Stimulated activated naive CD4-positive, alpha-beta T cell (primary cell): Measurements from ENCODE around the gene MIPOL1.
"Not testable (repeated sequence)": the region's sequence is repeated elsewhere in the genome, so short reads cannot be mapped to it uniquely, and the experiment has no call there.

Experiments used
- DNase-seq, 6 experiments: peaks; one replicate each; lab custom pipeline; 2025; lab: John Stamatoyannopoulos, UW

MIPOL1 gene

DNA sequence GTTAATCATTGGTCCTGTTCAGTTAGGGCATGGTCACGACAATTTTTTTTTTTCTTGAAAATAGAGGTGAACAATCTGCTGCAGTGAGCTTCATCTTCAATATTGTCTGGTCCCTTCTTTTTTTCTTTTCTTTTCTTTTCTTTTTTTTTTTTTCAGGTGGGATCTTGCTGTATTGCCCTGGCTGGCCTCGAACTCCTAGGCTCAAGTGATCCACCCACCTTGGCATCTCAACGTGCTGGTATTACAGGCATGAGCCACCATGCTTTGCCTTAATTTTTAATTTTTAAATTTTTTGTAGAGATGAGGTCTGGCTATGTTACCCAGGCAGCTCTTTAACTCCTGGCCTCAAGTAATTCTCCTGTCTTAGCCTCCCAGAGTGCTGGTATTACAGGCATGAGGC is 36.5 kb downstream of the MIPOL1 start:
- DNase-seq, result no peak

DNA sequence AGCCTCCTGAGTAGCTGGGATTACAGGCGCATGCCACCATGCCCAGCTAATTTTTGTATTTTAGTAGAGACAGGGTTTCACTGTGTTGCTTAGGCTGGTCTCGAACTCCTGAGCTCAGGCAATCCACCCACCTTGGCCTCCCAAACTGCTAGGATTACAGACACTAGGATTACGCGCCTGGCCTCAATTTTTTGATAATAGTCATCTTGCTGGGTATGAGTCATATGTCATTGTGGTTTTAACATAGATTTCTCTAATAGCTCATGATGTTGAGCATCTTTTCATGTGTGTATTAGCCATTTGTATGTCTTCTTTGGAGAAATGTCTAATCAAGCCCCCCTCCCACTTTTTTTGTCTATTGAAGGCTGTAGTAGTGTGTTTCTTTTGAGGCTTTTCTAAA is 38.3 kb downstream of the MIPOL1 start:
- DNase-seq, result not testable (repeated sequence)

DNA sequence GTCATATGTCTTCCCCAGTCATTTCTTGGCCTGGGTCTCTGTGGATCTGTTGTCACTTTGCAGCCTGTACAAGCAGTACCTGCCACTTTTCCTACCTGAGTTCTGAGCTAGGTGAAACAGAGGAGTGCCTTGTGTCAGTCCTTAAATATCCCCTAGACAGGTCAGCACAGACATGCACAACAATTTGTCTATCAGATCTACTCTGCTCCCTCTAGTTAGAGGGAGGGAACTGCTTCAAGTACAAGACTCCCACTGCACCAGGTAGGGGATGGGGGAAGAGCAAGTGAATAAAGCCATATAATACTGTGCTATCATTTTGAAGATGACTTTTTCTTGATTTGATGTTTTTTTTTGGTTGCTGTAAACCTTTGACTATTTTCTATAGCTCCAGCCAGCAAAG is 39.4 kb downstream of the MIPOL1 start:
- DNase-seq, result no peak

DNA sequence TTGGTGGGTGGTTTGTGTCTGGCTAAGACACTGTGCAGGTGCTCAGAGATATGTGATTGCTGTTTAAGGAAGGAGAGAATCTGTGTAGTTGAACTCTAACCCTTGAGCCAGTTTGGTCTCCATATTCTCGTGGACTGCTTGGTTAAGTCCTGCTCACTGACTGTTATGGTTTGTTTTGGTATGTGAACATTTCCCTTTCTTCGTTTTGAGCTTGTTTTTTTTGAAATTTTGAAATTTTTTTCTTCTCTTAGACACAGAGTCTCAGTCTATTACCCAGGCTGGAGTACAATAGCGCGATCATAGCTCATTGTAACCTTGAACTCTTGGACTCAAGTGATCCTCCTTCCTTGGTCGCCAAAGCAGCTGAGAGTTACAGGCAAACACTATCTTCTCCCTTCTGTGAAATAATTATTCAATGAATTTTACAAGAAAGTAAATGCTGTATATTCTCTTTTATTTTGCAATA is 40.0 kb downstream of the MIPOL1 start:
- DNase-seq, result no peak

DNA sequence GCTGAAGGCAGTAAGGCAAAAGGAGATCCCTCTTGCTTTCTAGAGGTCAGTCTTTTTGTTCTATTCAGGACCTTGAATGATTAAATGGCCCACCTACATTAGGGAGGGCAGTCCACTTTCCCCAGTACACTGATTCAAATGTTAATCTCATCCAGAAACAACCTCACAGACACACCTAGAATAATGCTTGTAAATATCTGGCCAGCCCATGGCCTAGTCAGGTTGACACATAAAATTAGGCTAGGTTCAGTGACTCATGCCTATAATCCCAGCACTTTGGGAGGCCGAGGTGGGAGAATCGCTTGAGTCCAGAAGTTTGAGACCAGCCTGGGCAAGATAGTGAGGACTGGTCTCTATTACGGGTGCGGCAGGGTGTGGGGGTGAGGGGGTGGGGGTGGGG is 43.5 kb downstream of the MIPOL1 start:
- no peak for DNase-seq

DNA sequence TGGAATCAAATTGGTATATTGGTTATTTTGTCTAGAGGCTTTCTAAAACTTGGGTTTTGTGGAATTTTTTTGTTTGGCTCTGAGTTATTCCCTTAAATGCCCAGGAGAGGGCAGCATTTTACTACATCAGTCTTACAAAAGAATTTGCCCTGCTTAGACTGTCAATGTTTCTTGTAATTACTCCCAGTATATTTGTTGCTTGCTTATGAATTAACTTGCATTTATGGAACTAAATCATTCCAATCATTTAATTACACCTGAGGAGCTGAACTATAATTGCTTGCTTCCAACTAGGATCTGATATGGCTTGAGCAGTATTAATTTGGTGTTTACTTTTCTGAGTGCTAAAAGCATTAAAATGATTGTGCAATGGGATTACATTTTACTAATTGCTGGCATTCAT is 48.7 kb downstream of the MIPOL1 start:
- DNase-seq, result peak in 2 of 6 experiments; percentile 2 to 8

DNA sequence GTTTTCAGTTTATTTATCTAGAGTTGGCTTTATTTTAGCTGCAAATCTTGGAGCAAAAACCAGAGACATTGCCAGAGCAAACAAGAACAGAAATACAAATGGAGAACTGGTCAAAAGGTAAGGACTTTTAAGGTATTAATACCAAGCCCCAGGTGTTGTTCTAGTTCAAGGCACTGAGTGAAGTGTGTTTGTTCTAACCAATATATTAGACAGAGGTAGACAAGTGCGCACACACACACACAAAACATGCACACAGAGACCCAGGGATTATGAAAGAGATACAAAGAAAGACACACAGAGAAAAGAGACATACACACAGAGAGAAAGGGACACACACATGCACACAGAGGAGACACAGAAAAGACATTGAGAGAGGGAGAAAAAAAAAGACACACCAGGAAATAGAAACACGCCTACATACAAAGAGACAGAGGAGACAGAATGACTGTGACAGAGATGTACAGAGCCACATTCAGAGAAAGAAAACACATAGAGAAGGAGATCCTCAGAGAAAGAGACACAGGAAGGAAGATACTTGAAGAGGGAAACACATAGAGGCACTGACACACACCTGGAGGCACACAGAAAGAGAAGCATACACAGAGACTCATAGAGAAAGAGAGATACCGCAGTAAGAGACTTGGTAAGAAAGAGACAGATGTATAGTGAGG is 50.2 kb downstream of the MIPOL1 start:
- DNase-seq, result no peak

DNA sequence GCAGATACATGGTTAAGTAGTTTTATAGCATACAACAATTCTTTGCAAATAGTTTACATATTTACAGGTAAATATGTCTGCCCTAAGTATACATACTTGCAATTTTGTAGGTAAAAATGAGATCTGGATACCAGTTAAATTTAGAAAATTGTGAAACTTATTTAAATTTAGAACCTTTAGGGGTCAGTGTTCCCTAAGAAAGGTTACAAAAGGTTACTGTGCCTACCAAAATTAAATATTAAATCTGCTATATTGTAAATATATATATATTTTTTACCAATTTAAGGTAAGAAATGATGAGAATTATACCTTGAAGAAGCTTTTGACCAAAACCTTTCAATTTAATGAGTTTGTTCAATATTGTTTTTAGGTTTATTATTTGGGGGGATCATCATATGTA is 54.0 kb downstream of the MIPOL1 start:
- DNase-seq, result no peak

DNA sequence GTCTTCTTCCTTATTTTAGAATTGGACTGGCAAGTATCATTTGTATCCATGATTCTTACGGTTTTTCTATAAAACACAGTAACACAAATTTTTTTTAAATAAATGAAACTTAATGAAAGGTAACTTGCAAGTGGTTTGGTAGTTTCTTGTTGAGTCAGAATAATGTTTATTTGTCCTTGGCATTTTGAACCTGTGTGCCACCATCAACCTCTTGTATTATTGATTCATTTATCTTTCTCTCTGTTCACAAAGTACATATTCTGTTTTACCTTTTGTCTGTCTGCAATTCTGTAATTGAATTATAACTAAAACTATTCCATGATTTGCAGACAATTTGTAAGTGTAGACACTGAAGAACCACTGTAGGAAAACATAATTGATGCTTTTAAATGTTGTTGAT is 54.7 kb downstream of the MIPOL1 start:
- no peak for DNase-seq

DNA sequence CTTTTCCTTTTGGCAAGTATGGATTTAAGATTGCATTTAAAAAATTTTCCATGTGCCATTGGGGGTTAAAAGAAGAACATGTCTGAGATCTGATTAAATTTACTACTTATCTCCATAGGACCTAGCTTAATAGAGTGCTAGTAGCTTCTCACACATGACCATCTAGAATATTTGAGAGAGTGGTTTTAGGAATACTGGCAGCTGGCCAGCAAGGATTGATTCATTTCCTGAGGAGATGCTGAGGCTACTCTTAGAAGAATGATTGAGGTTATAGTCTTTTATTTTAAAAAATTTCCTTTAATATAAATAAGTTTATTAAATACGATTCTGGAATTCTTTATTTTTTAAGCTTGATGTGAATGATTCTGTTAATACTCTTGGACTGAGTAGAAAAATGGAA is 56.2 kb downstream of the MIPOL1 start:
- no peak for DNase-seq

DNA sequence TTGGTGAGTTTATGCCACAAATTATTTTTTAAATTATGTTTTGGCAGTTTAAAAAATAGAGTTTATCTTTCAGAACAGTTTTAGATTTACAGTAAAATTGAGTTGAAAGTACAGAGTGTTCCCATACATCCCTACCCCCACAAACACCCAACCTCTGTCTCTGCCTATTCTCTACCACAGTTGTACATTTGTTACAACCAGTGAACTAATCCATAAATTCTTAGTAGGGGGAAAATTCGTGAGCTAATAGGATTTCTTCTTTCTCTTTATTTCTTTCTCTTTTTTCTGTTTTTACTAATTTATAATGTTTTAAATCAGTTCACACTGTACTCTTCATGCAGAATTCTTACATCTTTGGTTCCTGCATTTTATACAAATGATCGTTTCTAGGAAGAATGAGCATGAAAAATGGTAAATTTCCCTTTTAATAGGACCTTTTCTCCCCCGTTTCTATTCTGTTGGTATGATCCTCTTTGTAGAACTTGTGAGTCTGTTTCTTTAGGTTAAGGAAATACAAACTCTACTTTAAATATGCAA is 56.7 kb downstream of the MIPOL1 start:
- DNase-seq, result no peak

DNA sequence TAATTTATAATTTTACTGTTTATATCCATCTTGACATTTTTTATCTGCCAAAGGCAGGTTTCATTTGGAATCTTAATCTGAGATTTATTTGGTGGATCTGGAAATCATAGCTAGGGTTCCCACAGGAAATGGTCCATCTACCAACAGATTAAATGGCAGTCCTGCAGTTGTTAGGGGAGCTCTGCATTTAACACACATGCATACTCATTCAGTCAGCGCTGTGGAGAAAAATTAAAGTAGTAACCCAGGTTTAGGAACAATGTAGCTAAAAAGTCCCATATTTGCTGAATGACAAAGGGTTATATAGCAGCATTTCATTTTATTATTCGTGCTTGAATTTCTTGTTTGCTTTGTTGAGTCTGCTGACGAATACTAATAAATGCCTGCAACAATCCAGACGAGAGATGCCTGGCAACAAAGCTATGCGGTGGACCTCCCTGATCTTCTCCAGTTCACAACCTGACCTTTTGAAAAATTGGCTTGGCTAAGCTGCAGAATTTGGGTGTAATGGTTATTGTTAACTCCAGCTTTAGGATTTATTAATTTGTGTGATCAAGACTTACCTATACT is 59.8 kb downstream of the MIPOL1 start:
- no peak for DNase-seq

DNA sequence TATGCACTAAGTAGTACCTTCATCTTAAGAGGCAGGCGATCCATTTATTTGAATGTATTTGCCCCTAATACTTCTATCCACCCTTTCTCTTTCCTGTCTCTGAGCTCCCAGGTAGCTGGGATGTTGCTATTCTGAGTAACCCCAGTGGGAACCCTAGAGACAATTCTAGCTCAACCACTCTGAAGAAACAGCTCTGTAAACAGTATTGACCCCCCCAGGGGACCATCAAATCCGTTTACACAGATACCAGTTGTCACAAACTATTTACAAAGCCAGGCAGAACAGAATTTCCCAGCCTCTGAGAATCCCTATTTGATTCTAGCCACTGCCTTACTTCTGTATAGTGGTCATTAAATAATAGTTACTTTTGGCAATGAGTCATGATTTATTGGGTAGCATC is 64.9 kb downstream of the MIPOL1 start:
- no peak for DNase-seq

DNA sequence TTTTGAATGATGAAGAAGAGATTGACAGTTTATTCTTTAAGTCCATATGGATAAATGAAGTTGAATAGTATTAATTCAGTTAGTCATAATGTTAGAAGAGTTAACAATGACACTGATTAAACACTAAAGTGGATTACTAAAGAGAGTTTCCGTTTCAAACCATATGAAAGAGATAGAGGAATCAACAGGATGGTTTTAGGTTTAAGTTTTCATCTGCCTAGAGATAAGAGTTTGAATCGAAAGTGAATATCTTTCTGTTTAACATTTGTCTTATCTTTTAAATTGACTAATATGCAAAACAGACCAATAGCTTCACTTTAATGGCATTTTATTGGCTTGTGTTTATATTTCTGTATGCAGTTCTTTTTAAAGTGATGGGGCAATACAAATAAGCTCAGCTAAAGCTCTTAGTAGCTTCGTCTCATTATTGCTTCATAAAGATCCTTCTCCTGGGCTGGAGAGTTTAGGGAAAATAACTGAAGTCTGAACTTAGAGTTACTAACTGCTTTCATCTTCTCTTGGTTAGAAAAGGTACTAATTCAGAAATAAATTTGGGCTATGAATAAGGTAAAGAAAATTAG is 66.0 kb downstream of the MIPOL1 start:
- DNase-seq, result no peak

DNA sequence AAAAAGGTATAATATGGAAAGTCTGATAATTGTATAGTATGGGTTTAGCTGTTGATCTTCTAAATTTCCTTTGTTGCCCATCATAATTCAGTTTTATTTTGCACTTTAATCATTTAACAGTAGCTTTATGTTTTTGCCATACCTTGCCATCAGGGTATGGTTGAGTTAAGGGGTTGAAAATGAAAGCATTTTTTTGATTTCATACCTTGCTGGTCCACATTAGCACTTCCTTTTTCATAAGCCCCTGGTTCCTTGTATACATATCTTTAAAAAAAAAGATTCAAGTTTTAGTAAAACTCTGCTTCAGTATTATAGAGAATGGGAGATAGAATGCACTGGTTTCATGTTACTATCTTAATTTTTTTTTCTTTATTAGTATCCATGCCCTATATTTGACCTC is 71.1 kb downstream of the MIPOL1 start:
- no peak for DNase-seq

DNA sequence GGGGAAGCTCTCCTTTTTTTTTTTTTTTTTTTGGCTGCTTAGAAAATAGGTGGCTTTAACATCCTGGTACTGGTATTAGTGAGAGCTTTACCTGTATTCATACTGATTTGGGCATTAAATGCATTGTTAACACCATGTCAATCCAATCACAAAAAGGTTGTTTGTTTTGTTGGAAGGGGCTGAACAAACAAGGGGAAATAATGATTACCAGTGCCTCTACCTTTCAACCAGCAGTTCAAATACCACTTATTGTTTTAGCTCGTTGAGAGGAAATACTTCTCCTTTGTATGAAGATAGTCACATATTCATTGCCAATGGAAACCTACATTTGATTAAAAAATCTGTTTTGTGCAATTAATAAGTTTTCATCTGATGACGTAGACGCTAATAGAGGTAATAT is 72.9 kb downstream of the MIPOL1 start:
- no peak for DNase-seq

DNA sequence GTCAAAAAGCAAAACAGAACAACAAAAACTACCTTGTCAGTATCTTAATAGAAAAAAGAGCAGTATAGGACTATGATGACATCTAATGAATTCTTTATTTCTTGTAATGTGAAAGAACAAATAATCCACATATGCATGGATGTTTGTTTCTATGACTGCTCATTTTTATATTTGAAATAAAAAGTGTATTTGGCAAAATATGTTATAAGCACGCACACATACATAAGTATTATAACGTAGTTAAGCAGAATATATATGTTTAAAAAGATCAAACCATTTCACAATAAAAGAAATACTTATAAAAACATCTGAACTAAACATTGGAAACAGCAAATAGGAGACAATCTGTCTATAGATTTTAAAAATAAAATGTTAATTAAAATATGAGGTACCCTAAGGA is 74.8 kb downstream of the MIPOL1 start:
- no peak for DNase-seq

DNA sequence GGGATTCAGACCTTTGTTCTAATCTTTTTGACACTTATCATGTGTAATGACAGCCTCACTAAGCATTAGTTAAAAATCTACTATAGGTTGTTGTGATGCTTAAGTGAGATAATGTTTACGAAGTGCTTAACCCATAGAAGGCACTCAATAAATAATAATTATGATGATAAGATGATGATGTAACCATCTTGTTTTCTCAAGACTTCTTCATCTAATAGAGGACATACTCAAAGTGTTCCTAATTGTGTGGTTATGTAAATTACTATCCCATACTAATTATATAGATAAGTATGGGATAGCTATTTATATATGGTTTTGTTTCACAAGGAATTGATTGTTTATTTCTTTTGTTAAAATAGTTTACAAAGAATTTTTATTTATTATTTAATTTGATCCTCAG is 76.9 kb downstream of the MIPOL1 start:
- no peak for DNase-seq

DNA sequence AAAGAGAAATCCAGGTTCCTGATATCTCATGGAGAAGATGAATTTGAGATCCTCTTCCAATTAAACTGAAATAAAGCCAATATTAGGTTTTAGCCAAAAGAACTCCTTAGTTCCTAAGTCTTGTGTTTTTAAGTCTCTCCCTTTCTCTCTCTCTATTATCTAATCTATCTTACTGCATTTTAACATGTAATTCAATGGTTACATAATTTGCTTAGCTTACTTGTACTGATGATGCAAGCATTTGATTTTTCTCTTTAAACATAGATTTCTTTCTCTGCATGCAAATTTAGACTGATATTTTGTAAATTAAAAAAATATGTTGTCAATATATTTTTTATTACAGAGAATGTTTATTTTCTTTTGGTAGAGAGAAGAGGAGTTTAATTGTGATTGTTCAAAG is 78.2 kb downstream of the MIPOL1 start:
- DNase-seq, result no peak

DNA sequence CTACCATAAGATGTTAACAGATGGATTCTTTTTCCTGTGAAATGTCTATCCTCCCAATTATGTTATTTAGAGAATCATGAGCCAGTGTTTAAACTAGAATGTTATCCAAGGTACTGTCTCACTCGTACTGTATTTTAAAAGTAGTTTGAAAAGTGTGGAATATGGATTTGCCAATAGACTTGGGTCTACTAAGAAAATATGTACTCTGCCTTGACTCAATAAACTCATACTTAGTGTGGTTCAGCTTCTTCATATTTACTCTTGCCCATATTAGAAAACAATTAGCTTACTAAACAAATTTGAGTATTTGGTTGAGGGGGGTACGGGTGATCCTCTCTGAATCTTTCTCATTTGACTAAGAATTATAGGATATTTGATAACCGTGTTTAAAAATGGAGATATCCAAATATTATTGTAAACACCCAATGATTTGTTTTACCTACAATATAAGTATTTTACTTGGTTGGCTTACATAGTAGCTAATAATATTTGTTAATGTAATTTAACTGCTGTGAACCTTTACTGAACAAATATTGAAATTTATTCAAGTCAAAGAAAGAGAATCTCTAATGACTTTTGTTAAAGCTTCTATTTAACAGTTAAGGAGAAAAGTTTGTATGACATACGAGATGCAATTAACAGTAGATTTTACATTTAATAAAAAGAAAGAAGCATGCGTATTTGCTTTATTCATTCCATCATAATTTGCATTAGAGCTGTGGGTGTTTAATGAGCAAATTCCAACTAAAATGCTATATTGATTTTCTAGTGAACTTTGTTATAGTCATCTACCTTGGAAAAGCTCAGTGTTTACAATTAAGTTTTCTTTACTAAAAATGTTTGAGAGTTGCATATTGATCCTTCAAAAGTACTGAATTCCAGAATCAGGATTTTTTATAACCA is 81.2 kb downstream of the MIPOL1 start:
- no peak for DNase-seq

DNA sequence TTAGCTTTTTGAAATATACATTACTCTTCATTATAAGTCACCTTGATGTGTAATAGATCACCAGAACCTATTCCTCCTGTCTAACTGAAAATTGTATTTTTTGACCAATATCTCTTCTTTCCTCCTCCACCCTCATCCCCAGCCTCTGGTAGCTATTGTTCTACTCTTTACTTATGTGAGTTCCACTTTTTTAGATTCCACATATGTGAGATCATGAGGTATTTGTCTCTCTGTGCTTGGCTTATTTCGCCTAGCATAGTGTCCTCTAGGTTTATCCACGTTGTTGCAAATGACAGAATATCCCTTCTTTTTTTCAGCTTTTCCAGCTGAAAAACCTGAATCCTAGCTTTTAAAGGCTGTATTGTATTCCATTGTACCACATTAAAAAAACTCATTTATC is 82.1 kb downstream of the MIPOL1 start:
- DNase-seq, result no peak

DNA sequence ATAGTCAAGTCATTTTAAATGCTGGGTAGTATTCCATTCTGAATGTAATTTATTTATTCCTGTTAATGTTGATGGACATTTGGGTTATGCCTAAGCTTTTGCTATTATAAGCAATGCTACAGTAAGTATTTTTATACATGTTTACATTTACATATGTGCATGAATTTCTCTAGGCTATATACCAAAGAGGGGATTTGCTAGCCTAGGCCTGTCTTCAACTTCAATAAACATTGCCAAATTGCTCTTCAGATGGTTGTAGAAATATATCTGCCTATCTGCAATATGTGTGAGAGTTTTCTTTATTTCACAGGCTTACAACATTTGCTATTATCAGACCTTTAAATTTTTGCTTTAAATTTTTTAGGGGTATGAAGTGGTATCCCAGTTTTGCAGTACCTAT is 87.0 kb downstream of the MIPOL1 start:
- no peak for DNase-seq

DNA sequence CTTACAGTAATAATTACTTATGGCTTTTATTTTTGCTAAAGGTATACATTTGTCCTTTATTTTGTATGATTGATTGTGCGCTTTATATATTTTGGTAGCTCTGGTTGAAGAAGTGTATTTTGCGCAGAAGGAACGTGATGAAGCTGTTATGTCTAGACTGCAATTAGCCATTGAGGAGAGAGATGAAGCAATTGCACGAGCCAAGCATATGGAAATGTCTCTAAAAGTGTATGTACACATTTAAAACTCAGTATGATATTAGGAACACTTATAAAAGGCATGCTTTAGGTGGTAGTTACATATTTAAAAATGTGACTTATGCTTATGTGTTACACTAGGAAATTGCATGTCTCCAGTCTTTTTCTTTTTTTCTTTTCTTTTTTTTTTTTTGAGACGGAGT is 87.5 kb downstream of the MIPOL1 start:
- DNase-seq, result no peak
